Activated naive CD4-positive, alpha-beta T cell treated with anti-CD3 and anti-CD28 coated beads, Interleukin-2, amount 50 U/mL, for 16 hours (primary cell): Measurements from ENCODE around the gene ABI2.

Experiments
- DNase-seq: peaks from one replicate; pipeline ENCODE4 v3.0.0-alpha.2; 2020

ABI2 gene

GRCh38 chr2:203431391-203432185 is 103.4 kb downstream of the ABI2 start:
- DNase-seq = no peak

DNA sequence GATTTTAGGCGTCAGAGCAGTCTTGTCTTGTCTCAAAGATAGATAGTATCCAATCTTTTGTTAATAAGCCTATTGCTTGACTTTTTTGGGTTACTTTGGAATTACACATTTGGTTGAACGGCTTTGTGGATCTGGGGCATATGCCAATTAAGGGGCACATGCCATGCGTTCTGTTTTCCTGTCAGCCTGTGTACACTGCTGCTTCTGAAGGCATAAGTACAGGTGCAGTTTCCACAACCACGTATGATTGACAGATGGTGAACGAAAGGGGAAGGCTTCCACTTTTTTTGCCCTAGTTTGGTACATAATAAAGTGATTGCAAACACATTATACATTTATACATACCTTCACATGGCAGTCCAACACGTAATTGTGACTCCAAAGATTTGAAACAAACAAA is 104.6 kb downstream of the ABI2 start:
- DNase-seq = no peak

GRCh38 chr2:203436496-203436895 is 108.3 kb downstream of the ABI2 start:
- DNase-seq = no peak

DNA sequence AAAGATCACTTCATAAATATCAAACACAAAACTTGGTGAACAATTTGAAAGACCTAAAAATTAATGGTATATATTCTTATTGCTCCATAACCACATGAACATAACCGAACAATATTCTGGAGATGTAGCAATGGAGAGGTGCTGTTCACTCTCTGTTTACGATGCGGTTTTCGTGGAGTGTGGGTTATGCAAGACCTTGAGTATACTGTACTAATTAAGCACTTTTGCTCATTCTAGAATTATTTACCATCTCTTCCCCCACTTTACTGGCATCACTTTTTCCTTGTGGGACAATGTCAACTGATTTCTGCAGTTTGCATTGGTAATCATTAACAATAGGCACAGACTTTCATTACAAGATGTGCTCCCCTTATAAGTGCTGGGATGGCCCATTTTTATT is 109.3 kb downstream of the ABI2 start:
- no peak for DNase-seq

GRCh38 chr2:203438528-203438927 is 110.3 kb downstream of the ABI2 start:
- no peak for DNase-seq

DNA sequence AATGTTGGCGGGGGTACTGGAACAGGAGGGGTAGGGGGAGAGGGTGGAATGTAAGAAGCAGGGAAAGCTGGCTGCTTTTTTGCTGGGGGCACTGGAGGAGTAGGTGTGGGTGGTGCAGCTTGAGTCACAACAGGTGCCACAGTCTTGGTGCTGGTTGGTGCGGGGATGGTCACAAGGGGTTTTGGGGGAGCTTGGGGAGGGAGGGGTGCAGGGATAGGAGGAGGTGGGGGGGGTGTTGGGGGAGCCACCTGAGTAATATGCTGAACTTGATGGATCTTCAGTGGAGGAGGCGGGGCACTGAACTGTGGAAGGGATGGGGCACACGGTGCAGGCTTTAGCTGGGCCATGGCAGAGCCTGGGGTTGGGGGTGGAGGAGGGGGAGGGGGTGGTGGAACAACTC is 112.5 kb downstream of the ABI2 start:
- DNase-seq = no peak

GRCh38 chr2:203441463-203441862 is 113.3 kb downstream of the ABI2 start:
- no peak for DNase-seq

- DNase-seq = no peak
Observed at GRCh38 chr2:203442463-203442862, 114.3 kb downstream of the ABI2 start.

DNA sequence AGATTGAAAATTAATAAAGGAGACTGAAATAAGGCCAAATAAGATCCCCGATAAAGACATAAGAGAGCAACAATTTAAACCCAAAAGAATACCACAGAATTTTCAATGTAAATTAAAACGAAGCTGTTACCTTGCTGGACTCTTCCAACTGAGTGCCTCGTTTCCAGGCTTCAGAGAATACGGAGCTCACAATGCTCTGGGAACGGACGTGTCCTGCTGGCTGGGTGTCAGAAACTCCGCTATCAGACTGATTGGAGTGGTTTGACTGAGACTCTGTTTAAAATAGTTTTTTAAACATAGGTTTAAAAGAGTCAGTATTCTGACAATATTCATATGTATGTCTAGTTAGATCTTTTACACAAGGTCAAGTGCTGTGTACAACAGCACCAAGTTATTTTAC is 116.5 kb downstream of the ABI2 start:
- DNase-seq = no peak

GRCh38 chr2:203446071-203446481 is 117.9 kb downstream of the ABI2 start:
- DNase-seq = no peak

DNA sequence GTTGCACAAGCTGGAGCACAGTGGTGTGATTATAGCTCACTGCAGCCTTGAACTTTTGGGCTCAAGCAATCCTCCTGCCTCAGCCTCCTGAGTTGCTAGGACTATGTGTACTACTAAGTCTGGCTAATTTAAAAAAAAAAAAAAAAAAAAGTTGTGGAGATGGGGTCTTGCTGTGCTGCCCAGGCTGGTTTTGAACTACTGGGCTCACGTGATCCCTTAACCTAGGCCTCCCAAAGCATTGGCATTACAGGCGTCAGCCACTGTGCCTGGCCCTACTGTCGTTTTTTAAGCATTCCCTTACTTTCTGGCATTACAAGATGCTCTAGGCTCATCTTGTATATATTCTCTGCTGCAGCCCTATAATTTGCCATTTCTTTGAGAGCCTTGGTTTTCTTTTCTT is 118.6 kb downstream of the ABI2 start:
- DNase-seq = no peak

- no peak for DNase-seq
Observed at GRCh38 chr2:203450561-203450960, 122.4 kb downstream of the ABI2 start.

- DNase-seq = no peak
Observed at GRCh38 chr2:203451011-203451410, 122.8 kb downstream of the ABI2 start.

- no peak for DNase-seq
Observed at GRCh38 chr2:203451689-203452088, 123.5 kb downstream of the ABI2 start.

- DNase-seq = no peak
Observed at GRCh38 chr2:203453858-203454451, 125.8 kb downstream of the ABI2 start.

DNA sequence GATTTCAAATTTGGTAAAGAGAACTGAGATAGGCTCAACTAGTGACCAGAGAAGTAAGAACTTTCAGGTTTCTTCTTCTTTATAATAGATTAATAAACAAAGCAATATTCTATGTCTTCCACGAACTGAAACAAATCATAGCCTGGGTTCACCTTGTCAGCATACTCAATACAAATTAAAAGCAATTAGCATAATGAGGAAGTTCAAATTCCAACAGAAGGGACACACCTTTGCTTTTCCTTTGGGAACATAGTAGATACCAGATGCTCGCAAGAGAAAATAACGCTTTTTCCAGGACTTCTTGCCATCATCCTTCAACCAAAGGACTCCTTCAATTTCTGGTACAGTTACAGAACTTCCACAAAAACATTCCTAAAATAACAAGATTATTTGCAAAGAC is 127.0 kb downstream of the ABI2 start:
- DNase-seq = no peak

DNA sequence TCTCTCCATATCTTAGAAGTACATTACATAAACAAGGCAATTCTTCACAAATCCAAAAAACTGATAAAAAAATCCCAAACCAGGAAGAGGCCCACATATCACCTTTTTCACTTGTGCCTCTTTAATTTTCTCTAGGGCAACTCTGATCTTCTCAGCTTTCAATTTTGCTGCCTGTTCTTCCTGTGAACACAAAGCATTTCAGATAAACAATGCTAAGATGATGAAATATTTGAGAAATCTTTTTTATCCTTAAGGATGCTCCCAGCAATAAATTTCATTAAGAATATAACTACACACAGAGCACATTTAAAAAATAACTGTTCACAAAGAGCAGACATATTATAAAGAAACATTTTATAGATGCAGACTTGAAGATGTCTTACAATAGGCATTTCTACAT is 133.6 kb downstream of the ABI2 start:
- DNase-seq = no peak

DNA sequence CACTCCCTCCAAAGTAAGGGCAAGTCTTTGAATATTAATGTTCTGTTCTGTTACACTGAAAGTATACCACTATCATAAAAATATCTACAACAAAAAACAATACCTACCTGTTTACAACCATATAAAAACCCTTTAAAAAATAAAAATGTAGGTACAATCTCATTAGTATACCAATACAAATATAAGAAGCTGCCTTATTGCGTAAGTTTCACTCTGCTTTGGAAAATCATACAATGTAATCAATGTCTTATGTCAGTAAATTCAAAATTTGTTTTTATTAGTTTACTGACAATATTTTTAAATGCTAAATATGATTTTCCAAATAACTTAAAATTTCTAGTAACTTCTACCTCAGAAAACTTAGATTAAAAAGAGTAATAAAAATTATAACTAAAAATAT is 134.1 kb downstream of the ABI2 start:
- no peak for DNase-seq

DNA sequence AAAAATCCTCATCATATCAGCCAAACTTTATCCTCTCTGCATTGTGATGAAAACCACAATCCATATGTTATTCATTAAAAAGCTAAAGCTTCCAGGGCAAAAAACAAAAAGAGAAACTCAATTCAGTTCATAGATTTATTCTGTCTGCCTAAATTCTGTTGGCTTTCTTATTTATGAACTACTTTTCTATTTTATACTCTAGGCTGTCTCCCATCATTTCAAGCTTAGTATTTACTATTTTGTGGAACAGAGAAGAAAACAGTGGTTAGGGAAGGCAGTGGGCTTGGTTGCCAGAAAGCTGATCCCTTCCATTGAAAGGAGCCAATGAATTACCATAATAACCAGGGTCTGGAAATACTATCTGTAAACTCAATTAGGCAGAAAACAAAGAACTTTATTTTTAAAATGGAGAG is 135.1 kb downstream of the ABI2 start:
- no peak for DNase-seq

DNA sequence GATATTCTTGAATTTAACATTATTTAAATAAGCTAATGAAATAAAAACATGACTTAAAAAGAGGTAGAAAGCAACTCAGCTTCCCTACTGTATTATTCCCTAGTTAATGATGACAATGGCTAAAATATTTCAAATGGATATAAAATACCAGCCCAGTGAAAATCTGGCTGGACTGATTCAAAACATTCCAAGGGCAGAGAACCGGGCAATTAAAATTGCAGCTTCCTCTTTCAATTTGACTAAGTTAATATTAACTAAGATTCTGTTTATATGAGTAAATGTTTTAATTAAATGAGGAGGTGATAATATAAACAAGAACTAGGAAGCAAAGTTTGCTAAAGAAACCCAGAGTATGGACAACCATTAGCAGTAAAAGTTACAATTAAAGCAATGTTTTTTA is 141.4 kb downstream of the ABI2 start:
- DNase-seq = no peak

- no peak for DNase-seq
Observed at GRCh38 chr2:203470371-203470770, 142.2 kb downstream of the ABI2 start.

DNA sequence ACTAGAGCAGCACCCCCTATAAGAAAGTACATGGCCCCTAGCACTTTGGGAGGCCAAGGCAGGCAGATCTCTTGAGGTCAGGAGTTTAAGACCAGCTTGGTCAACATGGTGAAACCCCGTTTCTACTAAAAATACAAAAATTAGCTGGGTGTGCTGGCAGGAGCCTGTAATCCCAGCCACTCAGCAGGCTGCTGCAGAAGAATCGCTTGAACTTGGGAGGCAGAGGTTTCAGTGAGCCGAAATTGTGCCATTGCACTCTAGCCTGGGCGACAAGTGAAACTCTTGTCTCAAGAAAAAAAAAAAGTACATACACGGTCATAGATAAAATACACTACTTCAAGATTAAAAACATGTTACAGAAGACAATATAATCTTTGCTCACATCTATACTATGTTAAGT is 143.1 kb downstream of the ABI2 start:
- DNase-seq = no peak

GRCh38 chr2:203476881-203477280 is 148.7 kb downstream of the ABI2 start:
- DNase-seq = no peak

- no peak for DNase-seq
Observed at GRCh38 chr2:203480623-203481022, 152.4 kb downstream of the ABI2 start.
